ENCODE data around the gene RASGRP4.

RASGRP4 gene

DNA sequence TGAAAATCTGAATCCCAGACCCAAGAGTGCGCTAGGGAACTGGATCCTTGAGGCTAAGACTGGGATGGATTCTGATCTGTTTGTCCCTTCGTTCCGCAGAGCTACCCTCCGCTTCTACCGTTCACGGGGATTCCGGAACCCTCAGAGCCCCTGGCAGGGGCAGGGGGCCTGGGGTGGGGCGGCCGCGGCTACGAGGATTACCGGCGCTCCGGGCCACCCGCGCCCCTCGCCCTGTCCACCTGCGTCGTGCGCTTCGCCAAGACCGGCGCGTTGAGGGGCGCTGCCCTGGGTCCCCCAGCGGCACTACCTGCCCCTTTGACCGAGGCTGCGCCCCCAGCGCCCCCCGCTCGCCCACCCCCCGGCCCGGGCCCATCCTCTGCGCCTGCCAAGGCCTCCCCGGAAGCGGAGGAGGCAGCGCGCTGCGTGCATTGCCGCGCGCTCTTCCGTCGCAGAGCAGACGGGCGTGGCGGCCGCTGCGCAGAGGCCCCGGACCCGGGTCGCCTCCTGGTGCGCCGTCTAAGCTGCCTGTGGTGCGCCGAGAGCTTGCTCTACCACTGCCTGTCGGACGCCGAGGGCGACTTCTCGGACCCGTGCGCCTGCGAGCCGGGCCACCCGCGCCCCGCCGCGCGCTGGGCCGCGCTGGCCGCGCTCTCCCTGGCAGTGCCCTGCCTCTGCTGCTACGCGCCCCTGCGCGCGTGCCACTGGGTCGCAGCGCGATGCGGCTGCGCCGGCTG, 30.5 kb downstream of the RASGRP4 start:
- TF ChIP-seq, protein P1, sequence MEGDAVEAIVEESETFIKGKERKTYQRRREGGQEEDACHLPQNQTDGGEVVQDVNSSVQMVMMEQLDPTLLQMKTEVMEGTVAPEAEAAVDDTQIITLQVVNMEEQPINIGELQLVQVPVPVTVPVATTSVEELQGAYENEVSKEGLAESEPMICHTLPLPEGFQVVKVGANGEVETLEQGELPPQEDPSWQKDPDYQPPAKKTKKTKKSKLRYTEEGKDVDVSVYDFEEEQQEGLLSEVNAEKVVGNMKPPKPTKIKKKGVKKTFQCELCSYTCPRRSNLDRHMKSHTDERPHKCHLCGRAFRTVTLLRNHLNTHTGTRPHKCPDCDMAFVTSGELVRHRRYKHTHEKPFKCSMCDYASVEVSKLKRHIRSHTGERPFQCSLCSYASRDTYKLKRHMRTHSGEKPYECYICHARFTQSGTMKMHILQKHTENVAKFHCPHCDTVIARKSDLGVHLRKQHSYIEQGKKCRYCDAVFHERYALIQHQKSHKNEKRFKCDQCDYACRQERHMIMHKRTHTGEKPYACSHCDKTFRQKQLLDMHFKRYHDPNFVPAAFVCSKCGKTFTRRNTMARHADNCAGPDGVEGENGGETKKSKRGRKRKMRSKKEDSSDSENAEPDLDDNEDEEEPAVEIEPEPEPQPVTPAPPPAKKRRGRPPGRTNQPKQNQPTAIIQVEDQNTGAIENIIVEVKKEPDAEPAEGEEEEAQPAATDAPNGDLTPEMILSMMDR (IDR thresholded peaks at IDR 0.05; ENCODE audit: low read depth, low read length): no peak
- no peak overlapping the region for H3K4me3 ChIP-seq (ENCODE audit: low read depth, low read length)

DNA sequence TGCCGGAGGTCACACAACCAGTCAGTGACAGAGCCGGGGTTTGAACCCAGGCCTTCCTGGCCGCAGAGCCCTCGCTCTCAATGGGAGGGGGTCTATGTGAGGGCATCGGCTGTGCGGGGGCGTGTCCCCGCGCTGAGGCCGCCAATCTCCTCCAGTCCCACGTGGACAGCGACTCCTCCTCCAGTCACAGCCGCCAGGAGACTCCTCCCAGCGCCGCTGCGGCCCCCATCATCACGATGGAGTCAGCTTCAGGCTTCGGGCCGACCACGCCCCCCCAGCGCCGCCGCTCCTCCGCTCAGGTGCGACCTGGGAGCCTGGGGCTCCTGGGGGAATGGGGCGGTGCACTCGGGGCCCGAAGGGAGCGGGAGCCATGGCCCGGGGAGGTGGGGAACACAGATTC, 31.5 kb downstream of the RASGRP4 start:
- TF ChIP-seq, protein P1 (IDR thresholded peaks at IDR 0.05; ENCODE audit: low read depth, low read length): no peak
- no peak overlapping the region for H3K4me3 ChIP-seq (ENCODE audit: low read depth, low read length)

DNA sequence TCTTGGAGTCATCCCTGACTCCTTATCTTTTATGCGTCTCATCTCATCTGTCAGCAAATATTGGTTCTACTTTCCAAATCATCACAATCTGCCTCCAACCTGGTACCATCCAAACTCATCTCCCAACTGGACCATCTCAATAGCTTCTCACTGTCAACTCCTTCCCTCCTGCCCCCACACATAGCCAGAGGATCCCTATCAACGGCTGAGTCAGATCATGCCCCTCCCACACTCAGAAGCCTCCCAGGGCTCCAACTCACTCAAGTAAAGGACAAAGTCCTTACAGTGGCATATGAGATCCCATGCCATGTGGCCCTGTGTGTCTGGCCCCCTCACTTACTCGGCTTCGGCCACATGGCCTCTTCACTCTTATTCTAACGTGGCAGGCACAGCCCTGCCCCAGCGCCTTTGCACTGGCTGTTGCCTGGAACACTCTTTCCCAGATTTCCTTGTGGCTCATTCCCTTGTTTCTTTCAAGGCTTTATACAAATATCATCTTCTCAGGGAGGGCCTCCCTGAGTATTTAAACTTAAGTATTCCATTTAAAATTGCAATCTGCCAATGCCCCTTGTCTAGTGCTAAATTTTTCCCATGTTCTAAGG, 33.2 kb downstream of the RASGRP4 start:
- no peak overlapping the region for H3K4me3 ChIP-seq (ENCODE audit: low read depth, low read length)
- TF ChIP-seq, protein P1 (IDR thresholded peaks at IDR 0.05; ENCODE audit: low read depth, low read length): no peak

DNA sequence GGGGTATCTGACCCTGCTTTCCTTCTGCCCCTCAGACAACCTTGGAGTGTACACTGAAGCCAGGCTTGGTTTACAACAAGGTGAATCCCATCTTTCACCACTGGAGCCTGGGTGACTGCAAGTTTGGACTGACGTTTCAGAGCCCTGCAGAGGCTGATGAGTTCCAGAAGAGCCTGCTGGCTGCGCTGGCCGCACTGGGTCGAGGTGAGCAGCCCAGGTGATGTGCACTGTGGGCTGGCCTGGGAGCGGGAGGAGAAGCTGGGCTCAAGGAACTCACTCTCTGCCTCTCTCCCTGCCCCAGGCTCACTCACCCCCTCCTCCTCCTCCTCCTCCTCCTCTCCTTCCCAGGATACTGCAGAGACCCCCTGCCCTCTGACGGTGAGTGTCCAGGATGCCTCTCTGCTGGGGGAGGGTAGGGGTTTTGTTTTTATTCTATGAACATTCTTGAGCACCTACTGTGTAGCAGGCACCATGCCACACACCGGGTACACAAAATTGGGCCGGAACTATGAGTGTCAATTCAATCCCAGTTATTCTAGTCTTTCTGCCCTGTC, 34.0 kb downstream of the RASGRP4 start:
- TF ChIP-seq, protein P1 (IDR thresholded peaks at IDR 0.05; ENCODE audit: low read depth, low read length): no peak
- no peak overlapping the region for H3K4me3 ChIP-seq (ENCODE audit: low read depth, low read length)

DNA sequence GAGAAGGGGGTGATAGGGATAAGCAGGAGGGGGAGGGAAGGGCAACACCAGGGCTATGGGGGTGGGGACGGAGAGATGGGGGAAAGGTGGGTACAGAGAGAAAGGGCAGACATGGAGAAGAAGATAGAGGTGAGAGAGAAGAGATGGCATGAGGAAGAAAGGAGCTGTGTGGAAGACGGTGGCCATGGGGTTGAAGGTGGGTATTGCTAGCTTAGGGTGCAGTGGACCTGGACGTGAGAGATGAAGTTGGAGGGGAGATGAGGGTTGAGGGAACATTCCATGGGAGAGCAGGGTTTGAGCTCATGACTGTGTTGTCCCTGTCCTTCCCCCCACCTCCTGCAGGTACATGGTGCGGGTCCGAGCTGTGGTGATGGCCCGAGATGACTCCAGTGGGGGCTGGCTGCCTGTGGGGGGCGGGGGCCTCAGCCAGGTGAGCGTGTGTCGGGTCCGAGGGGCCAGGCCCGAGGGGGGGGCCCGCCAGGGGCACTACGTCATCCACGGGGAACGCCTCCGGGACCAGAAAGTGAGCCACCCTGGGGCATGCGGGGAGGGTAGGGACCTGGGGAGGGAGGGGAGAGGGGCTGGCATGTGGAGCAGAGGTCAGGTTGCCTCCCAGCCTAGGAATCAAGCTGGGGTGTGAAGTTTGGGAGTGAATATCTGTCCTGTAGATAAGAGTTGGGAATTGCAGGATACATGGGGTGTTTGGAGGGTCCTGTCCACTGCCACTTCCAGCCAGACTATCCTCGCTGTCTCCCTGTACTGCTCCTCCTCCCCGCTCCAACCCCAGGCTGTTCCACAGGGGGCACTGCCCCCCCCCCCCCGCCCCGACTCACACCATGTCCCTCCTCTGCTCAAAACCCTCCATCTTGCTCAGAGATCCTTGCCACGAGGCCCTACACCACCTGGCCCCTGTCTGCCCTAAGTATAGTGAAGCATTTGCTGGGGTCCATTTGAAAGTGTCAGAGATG, 35.8 kb downstream of the RASGRP4 start:
- TF ChIP-seq, protein P1 (IDR thresholded peaks at IDR 0.05; ENCODE audit: low read depth, low read length): no peak
- peak overlapping the region; percentile 94 for H3K4me3 ChIP-seq (ENCODE audit: low read depth, low read length)

DNA sequence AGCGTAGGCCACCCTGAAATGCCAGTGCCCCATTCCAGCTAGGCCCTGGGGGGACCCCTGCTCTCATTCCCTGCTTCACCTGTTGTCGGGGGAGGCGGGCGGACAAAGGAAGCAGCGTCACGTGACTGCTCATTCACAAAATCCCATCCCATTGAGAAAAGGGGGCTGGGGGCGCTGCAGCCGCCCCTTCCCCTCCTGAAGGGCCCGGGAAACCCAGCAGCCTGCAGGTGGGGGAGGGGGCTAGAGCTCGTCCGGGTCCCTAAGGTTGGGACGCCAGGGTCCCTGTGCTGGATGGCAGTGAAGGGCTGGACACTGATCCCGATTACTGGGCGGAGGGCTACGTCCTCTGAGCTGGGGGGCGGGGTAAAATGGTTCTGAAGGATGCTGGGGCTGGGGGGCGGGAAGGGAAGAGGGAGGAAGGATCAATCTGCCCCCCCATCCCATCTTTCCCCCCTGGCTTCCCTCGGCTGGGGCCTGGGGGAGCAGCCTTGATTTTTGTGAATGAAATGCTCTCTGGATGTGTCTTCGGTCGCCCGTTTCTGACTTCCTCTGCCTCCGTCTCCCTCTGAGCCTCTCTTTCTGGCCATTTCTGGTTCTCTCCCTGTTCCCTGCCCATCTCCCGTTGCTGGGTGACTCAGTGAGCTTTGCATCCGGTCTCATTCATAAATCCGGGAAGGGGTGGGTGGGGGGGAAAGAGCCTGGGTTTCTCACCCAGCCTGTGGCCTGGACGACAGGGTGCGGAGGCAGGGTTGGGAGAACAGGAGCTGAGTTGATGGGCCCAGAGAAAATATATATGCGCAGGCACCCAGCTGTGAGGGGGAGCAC, 36.7 kb downstream of the RASGRP4 start:
- peak overlapping the region; percentile 94 for H3K4me3 ChIP-seq (ENCODE audit: low read depth, low read length)
- TF ChIP-seq, protein P1 (IDR thresholded peaks at IDR 0.05; ENCODE audit: low read depth, low read length): no peak
